GM18907 (cell line): ENCODE measurements around the gene DIP2C.
"Not testable (repeated sequence)": the region's sequence is repeated elsewhere in the genome, so short reads cannot be mapped to it uniquely, and the experiment has no call there.

Experiments
- ATAC-seq: cut with Tn5 transposase; IDR thresholded peaks from one replicate; pipeline ENCODE4 v1.9.1; 2021; ENCODE audit warnings: mild to moderate bottlenecking, moderate library complexity; ENCODE audit not compliant: unreplicated experiment

The DIP2C gene

GRCh38 chr10:406976-407375 is 282.5 kb downstream of the DIP2C start:
- ATAC-seq: no peak

- no peak for ATAC-seq
Observed at GRCh38 chr10:405648-406047, 283.8 kb downstream of the DIP2C start.

GRCh38 chr10:404991-405390 is 284.5 kb downstream of the DIP2C start:
- ATAC-seq: no peak

- ATAC-seq: no peak
Observed at GRCh38 chr10:404346-404745, 285.1 kb downstream of the DIP2C start.

GRCh38 chr10:398954-399353 is 290.5 kb downstream of the DIP2C start:
- no peak for ATAC-seq

- no peak for ATAC-seq
Observed at GRCh38 chr10:397321-398068, 292.0 kb downstream of the DIP2C start.

GRCh38 chr10:396535-397220 is 292.8 kb downstream of the DIP2C start:
- no peak for ATAC-seq

GRCh38 chr10:396107-396506 is 293.4 kb downstream of the DIP2C start:
- no peak for ATAC-seq

GRCh38 chr10:395665-396064 is 293.8 kb downstream of the DIP2C start:
- no peak for ATAC-seq

GRCh38 chr10:394439-395101 is 294.9 kb downstream of the DIP2C start:
- not testable (repeated sequence) for ATAC-seq

- no peak for ATAC-seq
Observed at GRCh38 chr10:393787-394438, 295.6 kb downstream of the DIP2C start.

- no peak for ATAC-seq
Observed at GRCh38 chr10:393106-393745, 296.2 kb downstream of the DIP2C start.

GRCh38 chr10:392705-393037 is 296.8 kb downstream of the DIP2C start:
- ATAC-seq: no peak

- no peak for ATAC-seq
Observed at GRCh38 chr10:391847-392704, 297.4 kb downstream of the DIP2C start.

GRCh38 chr10:391305-391704 is 298.2 kb downstream of the DIP2C start:
- ATAC-seq: no peak

GRCh38 chr10:390449-391100 is 298.9 kb downstream of the DIP2C start:
- no peak for ATAC-seq

GRCh38 chr10:389836-390448 is 299.5 kb downstream of the DIP2C start:
- no peak for ATAC-seq

- ATAC-seq: no peak
Observed at GRCh38 chr10:389261-389790, 300.1 kb downstream of the DIP2C start.

GRCh38 chr10:388661-389045 is 300.8 kb downstream of the DIP2C start:
- no peak for ATAC-seq
